ENCODE data around the gene C20orf144. TPM values are rescaled to one million over a fixed set of nuclear protein-coding genes. Genes with fewer than 3 reads are reported as not detected.
"Not testable (repeated sequence)": the region's sequence is repeated elsewhere in the genome, so short reads cannot be mapped to it uniquely, and the experiment has no call there.

Gene C20orf144
- total RNA-seq, 1 donor from 2014 or later = not detected

DNA sequence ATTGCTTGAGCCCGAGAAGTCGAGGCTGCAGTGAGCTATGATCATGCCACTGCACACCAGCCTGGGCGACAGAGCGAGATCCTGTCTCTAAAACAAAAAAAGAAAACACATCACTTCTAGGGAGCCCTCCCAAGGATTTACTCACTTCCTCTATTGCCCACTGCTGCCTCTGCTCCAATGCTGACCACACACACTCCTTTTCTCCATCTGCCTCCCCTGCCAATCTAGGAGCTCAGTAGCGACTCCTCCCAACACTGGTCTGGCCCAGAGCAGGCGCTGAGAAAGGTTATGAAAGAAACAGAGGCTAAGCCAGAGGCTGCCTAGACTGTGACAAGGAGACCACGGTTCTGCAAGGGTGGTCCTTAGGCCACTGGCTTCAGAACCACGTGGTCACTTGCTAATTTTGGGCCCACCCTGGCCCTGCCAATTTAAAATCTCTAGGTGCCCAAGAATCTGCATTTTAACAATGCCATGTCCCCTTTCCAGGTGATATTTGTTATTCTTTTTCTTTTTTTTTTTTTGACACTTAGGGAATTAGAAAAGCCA, 25.3 kb downstream of the C20orf144 start:
- DNase-seq (no peak), ATAC-seq (no peak)
- intact Hi-C loops (cut with micrococcal nuclease) = no loop called here

DNA sequence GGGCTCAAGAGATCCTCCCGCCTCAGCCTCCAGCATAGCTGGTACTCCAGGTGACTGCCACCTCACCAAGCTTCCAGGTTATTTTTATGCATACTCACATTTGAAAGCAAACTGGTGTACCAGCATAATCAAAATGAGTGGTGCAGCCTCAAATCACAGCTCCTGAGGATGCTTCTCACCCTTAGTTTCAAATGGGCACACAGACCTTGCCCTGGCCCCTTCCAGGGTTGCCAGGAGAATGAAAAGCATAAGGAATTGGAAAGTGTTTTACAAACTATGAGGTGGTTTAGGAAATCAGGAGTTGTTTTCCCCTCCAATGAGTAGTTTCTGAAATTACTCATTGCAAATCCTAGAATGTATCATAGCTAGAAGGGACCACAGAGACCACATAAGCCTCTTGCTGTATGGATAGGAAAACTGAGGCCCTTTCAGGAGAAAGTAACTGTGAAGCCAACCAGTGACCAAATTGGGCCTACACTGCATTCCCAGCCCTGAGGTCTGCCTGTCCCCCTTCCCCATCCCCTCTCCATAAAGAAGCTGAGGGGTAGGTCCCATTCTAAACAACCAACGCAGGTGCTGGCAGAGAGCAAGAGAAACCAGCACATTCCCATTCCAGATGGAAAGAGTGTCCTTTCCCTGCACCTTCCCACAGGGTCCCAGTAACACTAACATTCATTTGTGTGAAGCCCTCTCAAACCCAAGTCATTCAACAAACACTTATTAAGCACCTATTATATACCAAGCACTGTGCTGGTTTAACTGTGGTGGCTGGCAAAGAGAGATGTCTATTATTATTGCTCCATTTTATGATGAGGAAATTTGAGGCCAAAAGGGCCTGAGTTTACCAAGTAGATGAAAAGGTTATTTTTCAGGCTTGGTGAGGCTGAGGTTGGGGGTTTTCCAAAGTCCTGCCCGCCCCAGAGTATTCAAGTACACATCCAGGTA, 26.1 kb downstream of the C20orf144 start:
- intact Hi-C loops (cut with micrococcal nuclease) = no loop called here
- ATAC-seq (no peak), DNase-seq (no peak)

DNA sequence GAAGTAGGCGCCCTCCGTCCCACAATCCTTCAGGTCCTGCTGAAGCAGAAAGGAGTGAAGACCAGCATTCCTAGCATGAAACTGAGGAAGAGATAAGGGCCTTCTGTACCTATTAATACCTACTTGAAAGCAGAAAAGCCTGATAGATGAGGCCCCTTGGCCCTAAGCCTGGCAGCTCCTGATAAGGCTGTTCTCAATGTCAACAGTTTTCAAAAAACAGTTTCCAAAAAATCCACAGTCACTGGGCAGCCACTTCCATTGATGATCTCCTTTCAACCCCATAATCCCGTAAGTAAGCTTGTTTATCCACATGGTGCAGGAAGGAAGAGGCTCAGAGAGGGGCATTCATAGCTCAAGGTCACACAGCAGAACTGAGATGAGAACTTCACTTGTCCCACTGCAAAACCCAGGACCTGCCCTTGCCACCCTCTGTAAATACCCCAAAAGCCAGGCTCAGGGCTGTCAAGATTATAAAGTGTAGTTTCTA, 26.9 kb downstream of the C20orf144 start:
- intact Hi-C loops (cut with micrococcal nuclease) = no loop called here
- DNase-seq (no peak), ATAC-seq (peak; percentile 6)

DNA sequence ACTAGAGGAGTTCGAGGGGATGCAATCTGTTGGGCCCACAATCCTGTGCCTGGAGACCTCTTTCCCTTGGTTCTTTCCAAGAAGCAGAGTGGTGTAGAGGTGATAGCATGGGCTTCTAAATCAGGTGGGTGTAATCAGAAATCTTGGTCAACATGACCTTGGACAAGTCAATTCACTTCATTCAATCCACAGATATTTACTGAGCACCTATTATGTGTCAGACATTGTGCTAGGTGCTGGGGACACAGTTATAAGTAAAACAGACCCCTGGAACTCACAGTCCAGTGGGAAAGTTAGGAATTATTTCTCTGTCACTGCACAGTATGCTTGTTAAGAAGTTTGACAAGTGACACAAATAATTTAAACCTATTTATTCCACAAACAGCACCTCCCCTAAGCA, 27.4 kb downstream of the C20orf144 start:
- intact Hi-C loops (cut with micrococcal nuclease) = no loop called here
- ATAC-seq = no peak
- DNase-seq = no peak

DNA sequence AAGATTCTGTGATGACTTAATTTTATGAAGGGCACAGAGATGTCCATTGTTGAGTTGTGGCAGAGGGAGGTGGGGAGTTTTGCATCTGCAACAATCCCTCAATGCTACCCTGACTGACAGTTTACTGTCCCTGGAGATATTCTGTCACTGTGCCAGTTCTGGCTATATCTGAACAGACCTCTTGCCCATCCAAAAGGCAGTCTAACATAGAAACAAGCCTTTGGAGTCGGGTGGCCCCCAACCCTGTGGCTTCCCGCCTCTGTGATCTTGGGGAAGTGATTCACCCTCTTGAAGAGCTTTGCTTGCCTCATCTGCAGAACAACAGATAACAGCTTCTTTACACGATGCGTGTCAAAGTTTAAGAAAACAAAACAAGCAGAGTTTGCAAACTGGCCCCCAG, 27.8 kb downstream of the C20orf144 start:
- ATAC-seq = no peak
- intact Hi-C loops (cut with micrococcal nuclease) = no loop called here
- no peak for DNase-seq

DNA sequence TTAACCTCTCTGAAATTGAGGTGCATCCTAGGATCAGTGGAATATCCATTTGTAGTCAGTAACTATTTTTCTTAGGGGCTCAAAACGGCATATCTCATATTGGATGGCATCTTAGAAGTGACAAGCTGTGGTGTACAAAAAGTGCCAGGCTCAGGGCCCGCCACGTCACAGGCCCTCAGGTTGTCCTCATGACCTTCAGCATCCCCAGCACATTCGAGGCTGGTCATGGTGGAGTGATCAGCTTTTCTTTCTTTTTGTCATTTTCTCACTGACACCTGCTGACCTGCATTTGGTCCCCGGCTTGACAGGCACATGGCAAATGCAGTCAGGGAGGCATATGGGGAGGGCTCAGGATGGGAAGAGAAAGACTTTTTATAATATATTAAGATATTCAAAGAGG, 31.2 kb downstream of the C20orf144 start:
- no peak for ATAC-seq
- intact Hi-C loops (cut with micrococcal nuclease) = no loop called here
- DNase-seq = no peak

DNA sequence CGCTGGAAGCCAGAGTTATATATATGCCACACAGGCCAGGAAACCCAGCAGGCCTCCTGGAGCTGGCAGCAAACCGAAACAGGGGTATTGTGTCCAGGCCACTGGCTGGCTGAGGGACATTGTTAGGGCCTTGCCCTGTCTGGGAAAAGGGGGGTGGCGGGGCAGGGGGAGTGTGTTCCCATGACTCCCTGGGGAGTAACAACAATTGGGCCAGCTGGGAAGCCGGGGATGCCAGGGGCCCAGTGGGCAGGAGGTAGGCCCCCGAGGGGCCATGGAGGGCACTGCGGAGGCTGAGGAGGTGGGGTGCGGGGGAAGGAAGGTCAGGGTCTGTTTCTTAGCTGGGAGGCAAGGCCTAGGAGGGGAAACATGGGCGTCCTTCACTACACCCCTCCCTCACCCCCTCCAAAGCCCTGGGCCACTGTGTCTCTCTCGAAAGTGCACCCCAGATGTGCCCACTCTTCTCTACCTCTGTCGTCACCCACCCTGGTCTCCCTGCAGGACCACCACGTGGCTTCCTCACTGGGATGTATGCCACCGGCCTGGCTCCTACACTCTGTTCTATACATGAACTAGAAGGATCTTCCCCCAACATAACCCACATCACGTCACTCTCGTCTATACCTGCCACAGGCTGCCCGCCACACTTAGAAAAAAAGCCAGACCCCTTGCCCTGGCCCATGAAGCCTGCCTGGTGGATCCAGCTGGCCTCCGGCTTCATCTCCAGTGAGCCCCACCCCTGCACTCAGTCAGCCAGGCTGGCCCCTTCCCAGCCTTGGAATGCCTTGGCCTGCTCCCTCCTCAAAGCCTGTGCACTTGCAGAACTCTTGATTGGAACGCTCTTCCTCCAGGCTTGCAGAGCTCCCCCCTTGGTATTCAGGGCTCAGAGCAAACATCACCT, 31.9 kb downstream of the C20orf144 start:
- intact Hi-C loops (cut with micrococcal nuclease) = no loop called here
- ATAC-seq (peak; percentile 75), DNase-seq (peak; percentile 72)

DNA sequence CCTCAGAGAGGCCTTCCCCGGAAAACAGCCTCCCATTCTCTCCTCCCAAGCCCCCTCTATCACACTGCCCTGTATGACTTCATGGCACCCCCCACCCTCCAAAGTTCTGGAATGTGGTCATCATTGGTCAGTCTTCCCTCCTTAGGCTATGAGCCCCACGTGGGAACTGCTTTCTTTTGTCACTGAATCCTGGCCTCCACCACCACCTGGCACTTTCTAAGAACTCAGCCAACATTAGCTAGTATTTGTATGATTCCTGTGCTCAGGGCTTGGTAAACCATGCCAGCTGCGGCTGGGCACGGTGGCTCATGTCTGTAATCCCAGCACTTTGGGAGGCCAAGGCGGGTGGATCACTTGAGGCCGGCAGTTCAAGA, 32.5 kb downstream of the C20orf144 start:
- intact Hi-C loops (cut with micrococcal nuclease) = no loop called here
- ATAC-seq (no peak), DNase-seq (no peak)

DNA sequence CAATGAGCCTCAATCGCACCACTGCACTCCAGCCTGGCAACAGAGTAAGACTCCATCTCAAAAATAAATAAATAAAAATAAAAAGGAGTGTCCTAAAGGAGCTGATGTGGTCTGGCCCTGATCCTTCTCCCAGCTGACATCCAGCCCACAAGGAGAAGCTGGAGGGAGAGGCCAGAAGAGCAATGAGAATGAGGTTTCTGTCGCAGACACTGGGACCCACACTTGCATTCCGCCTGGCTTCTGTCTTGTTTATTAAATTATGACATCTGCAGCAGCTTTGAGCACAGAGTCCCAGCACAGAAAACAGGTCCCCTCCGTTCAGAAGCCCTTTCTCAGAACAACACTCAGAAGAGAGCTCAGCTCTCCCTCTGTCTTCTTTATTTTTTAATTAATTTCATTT, 34.3 kb downstream of the C20orf144 start:
- intact Hi-C loops (cut with micrococcal nuclease) = no loop called here
- ATAC-seq (no peak), DNase-seq (no peak)

DNA sequence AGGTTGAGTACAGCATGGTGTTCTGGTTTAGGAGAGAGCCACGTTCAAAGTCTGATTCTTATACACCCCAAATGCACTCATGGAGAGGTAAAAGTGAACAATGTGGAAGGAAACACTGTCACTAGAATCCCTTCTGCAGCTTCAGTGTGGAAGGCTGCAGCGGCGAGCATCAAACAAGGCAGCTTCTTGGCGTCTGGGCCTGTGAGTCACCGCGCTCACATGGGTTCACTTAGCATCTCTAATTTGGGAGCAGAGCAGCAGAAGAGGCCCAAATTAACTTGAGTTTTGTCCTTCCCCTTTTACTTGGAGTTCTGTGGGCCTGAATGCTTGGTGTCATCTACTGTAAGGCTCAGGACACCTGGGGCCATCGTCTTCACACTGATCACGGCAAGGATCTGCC, 35.0 kb downstream of the C20orf144 start:
- DNase-seq = peak; percentile 72
- intact Hi-C loops (cut with micrococcal nuclease) = no loop called here

DNA sequence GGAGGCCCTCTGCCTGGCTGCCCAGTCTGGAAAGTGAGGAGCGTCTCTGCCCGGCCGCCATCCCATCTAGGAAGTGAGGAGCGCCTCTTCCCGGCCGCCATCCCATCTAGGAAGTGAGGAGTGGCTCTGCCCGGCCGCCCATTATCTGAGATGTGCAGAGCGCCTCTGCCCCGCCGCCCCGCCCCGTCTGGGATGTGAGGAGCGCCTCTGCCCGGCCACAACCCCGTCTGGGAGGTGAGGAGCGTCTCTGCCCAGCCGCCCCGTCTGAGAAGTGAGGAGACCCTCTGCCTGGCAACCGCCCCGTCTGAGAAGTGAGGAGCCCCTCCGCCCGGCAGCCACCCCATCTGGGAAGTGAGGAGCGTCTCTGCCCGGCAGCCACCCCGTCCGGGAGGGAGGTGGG, 36.8 kb downstream of the C20orf144 start:
- DNase-seq; intact Hi-C loops (cut with micrococcal nuclease); ATAC-seq: not testable (repeated sequence)

More for the DNA sequence above, 35.0 kb downstream of the C20orf144 start:
- peak; percentile 78 for ATAC-seq

DNA sequence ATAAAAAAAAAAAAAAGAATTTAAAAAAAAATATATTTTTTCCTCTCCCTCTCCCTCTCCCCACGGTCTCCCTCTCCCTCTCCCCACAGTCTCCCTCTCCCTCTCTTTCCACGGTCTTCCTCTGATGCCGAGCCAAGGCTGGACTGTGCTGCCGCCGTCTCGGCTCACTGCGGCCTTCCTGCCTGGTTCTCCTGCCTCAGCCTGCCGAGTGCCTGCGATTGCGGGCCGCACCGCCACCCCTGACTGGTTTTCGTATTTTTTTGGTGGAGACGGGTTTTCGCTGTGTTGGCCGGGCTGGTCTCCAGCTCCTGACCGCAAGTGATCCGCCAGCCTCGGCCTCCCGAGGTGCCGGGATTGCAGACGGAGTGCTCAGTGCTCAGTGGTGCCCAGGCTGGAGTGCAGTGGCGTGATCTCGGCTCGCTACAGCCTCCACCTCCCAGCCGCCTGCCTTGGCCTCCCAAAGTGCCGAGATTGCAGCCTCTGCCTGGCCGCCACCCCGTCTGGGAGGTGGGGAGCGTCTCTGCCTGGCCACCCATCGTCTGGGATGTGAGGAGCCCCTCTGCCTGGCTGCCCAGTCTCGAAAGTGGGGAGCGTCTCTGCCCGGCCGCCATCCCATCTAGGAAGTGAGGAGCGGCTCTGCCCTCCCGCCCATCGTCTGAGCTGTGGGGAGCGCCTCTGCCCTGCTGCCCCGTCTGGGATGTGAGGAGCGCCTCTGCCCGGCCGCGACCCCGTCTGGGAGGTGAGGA, 38.7 kb downstream of the C20orf144 start:
- ATAC-seq; intact Hi-C loops (cut with micrococcal nuclease); DNase-seq: not testable (repeated sequence)

DNA sequence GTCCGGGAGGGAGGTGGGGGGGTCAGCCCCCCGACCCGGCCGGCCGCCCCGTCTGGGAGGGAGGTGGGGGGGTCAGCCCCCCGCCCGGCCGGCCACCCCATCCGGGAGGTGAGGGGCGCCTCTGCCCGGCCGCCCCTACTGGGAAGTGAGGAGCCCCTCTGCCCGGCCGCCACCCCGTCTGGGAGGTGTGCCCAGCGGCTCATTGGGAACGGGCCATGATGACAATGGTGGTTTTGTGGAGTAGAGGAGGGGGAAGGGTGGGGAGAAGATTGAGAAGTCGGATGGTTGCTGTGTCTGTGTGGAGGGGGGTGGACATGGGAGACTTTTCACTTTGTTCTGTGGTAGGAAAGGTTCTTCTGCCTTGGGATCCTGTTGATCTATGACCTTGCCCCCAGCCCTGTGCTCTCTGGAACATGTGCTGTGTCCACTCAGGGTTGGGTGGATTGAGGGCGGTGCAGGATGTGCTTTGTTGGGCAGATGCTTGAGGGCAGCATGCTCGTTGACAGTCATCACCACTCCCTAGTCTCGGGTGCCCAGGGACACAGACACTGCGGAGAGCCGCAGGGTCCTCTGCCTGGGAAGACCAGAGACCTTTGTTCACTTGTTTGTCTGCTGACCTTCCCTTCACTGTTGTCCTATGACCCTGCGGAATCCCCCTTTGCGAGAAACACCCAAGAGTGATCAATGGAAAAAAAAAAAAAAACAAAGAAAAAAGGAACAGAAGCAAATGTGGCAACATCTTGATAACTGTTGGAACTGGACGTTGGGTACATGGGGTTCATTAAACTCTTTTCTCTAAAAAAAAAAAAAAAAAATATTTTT, 39.7 kb downstream of the C20orf144 start:
- intact Hi-C loops (cut with micrococcal nuclease) = no loop called here
- no peak for ATAC-seq
- no peak for DNase-seq

DNA sequence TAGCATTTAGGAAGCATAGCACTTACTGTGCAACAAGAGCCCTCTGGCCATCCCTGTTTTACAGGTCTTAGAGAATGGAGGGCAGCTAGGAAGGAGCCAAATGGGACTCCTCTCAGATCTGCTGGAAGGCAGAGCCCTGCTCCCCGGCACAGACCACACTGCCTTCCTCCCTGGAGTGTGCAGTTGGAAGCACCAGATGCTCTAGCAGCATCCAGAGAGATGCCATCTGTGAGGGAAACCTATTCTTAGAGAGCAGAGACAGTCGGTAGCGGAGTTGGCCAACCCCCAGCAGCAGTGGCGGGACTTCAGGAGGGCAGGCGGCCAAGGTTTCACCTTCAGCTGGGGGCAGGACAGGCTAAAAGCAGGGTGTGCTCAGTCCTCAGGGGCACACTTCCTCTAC, 40.7 kb downstream of the C20orf144 start:
- peak; percentile 98 for ATAC-seq
- peak; percentile 82 for DNase-seq
- intact Hi-C loops (cut with micrococcal nuclease) = no loop called here

DNA sequence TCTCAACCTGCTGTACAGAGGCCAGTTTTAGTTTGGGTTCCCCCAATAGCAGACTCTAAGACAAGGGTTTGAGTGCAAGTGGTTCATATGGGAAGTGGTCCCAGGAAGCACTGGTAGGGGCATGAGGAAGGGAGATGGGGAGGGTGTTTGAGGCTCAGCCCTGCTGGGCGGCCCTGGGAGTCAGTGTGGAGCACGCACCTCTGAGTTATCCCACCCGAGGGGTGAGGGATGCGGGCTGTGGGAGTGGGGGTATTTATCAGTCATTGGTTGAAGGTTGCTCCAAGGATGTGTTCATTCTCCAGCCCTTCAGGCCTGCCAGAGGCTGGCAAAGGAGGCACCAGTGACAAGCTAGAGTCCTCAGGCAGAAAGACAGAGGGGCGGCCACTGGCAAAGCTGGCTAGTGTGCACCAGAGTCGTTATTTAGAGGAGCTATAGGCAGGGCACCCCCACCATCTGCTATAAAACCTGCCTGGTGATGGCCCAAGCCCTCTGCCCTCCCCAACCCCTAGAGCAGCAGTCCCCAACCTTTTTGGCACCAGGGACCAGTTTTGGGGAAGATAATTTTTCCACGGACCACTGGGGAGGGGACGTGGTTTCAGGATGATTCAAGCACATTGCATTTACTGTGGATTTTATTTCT, 41.5 kb downstream of the C20orf144 start:
- peak; percentile 19 for ATAC-seq
- intact Hi-C loops (cut with micrococcal nuclease) = no loop called here
- no peak for DNase-seq

DNA sequence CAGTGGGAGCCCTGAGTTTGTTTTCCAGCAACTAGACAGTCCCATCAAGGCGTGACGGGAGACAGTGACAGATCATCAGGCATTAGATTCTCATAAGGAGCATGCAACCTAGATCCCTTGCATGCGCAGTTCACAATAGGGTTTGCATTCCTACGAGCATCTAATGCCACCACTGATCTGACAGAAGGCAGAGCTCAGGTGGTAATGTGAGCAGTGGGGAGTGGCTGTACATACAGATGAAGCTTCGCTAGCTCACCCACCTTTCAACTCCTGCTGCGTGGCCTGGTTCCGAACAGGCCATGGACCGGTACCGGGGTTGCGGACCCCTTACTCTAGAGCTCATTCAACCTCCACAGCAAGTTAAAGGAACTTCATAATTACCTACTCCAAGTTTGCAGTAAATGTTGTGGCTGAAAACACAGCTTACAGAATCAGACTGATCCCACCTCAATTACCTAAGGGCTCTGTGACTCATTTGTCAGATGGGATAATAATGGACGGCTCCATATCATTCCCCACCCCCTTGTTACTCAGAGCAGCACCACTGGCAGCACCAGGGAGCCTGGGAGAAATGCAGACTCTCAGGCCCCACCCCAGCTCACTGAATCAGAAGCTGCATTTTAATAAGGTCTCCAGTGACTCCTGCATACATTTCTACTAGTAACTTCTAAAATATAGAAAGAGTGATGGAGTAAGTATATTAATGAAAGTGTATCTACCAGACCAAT, 42.2 kb downstream of the C20orf144 start:
- DNase-seq (no peak), ATAC-seq (no peak)
- intact Hi-C loops (cut with micrococcal nuclease) = no loop called here

DNA sequence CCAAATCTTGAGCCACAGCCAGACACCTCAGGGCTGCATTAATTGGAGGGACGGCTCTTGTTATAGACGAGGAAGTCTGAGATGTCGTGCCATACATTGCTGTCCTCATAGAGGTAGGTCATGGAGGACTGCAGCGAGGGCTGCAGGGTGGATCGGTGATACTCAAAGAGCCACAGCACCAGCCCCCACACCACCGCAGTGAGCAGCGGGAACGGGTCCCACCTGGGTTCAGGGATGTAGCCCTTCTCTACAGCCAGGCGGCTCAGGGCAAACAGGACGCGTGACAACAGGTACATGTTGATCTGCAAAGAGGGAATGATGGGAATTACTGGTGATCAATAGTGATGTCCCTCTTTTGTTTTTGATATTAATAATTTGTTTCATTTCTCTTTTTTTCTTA, 45.5 kb downstream of the C20orf144 start:
- DNase-seq = no peak
- ATAC-seq = no peak
- intact Hi-C loops (cut with micrococcal nuclease) = no loop called here
